H1 (cell line): ENCODE results near the gene CASP4. TPM values are rescaled to one million over a fixed set of nuclear protein-coding genes. Genes with fewer than 3 reads are reported as not detected.

ENCODE experiments used
- CTCF ChIA-PET: fragments of 300-600 bp; sonication (Branson Sonifier 250); formaldehyde crosslinking; loops from one replicate; lab custom pipeline; 2021; ENCODE audit not compliant: partially characterized antibody; lab: Charles Lee
- POLR2A ChIA-PET: fragments of 300-600 bp; sonication (Branson Sonifier 250); formaldehyde crosslinking; loops from one replicate; lab custom pipeline; 2021; ENCODE audit warnings: inconsistent platforms; ENCODE audit not compliant: partially characterized antibody; lab: Charles Lee
- DNase-seq, 2 experiments: peaks; one replicate each; pipeline versions ENCODE4 v3.0.0 to v3.0.0-alpha.2; 2010 to 2022; ENCODE audit warnings: low spot score in 2 of 2, low read depth in 1 of 2, mixed read lengths in 1 of 2
- FAIRE-seq: peaks from 2 replicates; lab custom pipeline; 2011; peaks lifted over from hg19 to GRCh38; lab: Jason Lieb, UNC
- H2AFZ ChIP-seq: 2 replicates; pipeline ENCODE4 v1.8.1; 2012; ENCODE audit warnings: low read length, inconsistent platforms
- H2AK5ac ChIP-seq: 2 replicates; pipeline ENCODE4 v1.6.1; 2013; ENCODE audit warnings: low read depth, low read length
- H2BK120ac ChIP-seq: replicated peaks from 2 replicates; pipeline ENCODE3; 2013; ENCODE audit warnings: low read depth, low read length, inconsistent platforms
- H2BK12ac ChIP-seq: 2 replicates; pipeline ENCODE4 v1.6.1; 2013; ENCODE audit warnings: low read depth, low read length
- H2BK15ac ChIP-seq: 2 replicates; pipeline ENCODE4 v1.6.1; 2013; ENCODE audit warnings: low read length
- H2BK20ac ChIP-seq: 2 replicates; pipeline ENCODE4 v1.6.1; 2013; ENCODE audit warnings: low read length
- H2BK5ac ChIP-seq: 2 replicates; pipeline ENCODE4 v1.6.1; 2013; ENCODE audit warnings: low read depth, low read length
- H3K14ac ChIP-seq: 2 replicates; pipeline ENCODE4 v1.6.1; 2013; ENCODE audit warnings: inconsistent platforms; ENCODE audit not compliant: insufficient read length
- H3K18ac ChIP-seq: 2 replicates; pipeline ENCODE4 v1.6.1; 2013; ENCODE audit warnings: low read length; ENCODE audit errors: extremely low read depth
- H3K23ac ChIP-seq: 2 replicates; pipeline ENCODE4 v1.6.1; 2013; ENCODE audit warnings: inconsistent platforms; ENCODE audit not compliant: insufficient read length
- H3K23me2 ChIP-seq: 2 replicates; pipeline ENCODE4 v1.6.1; 2013; ENCODE audit warnings: low read depth, low read length
- H3K27ac ChIP-seq: 2 replicates; pipeline ENCODE4 v1.6.1; 2011; ENCODE audit warnings: low read depth, low read length, inconsistent platforms
- H3K27me3 ChIP-seq, 4 experiments: replicated peaks in 1 of 4; 1 replicate in 1 of 4; 2 replicates in 3 of 4; pipeline versions ENCODE4 v1.6.1 to v1.8.1; 2011 to 2013; ENCODE audit warnings: low read length in 3 of 4, mild to moderate bottlenecking in 3 of 4, inconsistent platforms in 2 of 4, mixed read lengths in 2 of 4, moderate library complexity in 1 of 4; ENCODE audit not compliant: control insufficient read depth in 3 of 4, insufficient read depth in 3 of 4; ENCODE audit errors: extremely low read depth in 1 of 4
- H3K36me3 ChIP-seq, 4 experiments: 2 replicates each; pipeline versions ENCODE4 v1.6.1 to v1.8.1; 2011 to 2013; ENCODE audit warnings: mild to moderate bottlenecking in 4 of 4, low read length in 3 of 4, moderate library complexity in 2 of 4, control low read depth in 1 of 4, inconsistent platforms in 1 of 4; ENCODE audit not compliant: insufficient read depth in 4 of 4, control insufficient read depth in 2 of 4
- H3K4ac ChIP-seq: replicated peaks from 2 replicates; pipeline ENCODE3; 2013; ENCODE audit warnings: low read length, low read depth, mixed read lengths, inconsistent platforms; ENCODE audit not compliant: insufficient read length
- H3K4me1 ChIP-seq, 4 experiments: replicated peaks in 1 of 4; 1 replicate in 1 of 4; 2 replicates in 3 of 4; pipeline versions ENCODE4 v1.6.1 to v1.8.1; 2011 to 2013; ENCODE audit warnings: low read length in 3 of 4, inconsistent platforms in 2 of 4, mixed read lengths in 1 of 4; ENCODE audit not compliant: insufficient read depth in 4 of 4, control insufficient read depth in 3 of 4
- H3K4me2 ChIP-seq, 2 experiments: 2 replicates each; pipeline versions ENCODE4 v1.6.1 to v1.8.1; 2011 to 2013; ENCODE audit warnings: low read depth in 2 of 2, low read length in 2 of 2, control low read depth in 1 of 2, inconsistent platforms in 1 of 2, mild to moderate bottlenecking in 1 of 2; ENCODE audit not compliant: insufficient read depth in 1 of 2
- H3K4me3 ChIP-seq, 4 experiments: fragments of 200-600, 300-600 bp in 1 of 4; sonication (generic), shearing (Covaris generic), sonication (Bioruptor Twin) in 1 of 4; 2 replicates each; pipeline versions ENCODE4 v1.5.1 to v1.8.1; 2011 to 2016; ENCODE audit warnings: low read length in 4 of 4, low read depth in 3 of 4, control low read depth in 2 of 4, inconsistent platforms in 2 of 4, mild to moderate bottlenecking in 2 of 4, mixed read lengths in 1 of 4, moderate library complexity in 1 of 4; ENCODE audit not compliant: insufficient read depth in 2 of 4; ENCODE audit errors: extremely low read depth in 1 of 4
- H3K56ac ChIP-seq: replicated peaks from 2 replicates; pipeline ENCODE3; 2013; ENCODE audit warnings: low read depth, mild to moderate bottlenecking, mixed read lengths, low read length, inconsistent platforms; ENCODE audit not compliant: insufficient read length
- H3K79me1 ChIP-seq: 2 replicates; pipeline ENCODE4 v1.6.1; 2013; ENCODE audit warnings: low read depth, low read length, control low read depth
- H3K79me2 ChIP-seq, 2 experiments: 2 replicates each; pipeline versions ENCODE4 v1.6.1 to v1.8.1; 2012 to 2013; ENCODE audit warnings: low read length in 2 of 2, mild to moderate bottlenecking in 2 of 2, inconsistent platforms in 1 of 2; ENCODE audit not compliant: insufficient read depth in 2 of 2, control insufficient read depth in 1 of 2
- H3K9ac ChIP-seq, 4 experiments: replicated peaks in 1 of 4; 1 replicate in 1 of 4; 2 replicates in 3 of 4; pipeline versions ENCODE4 v1.6.1 to v1.8.1; 2011 to 2013; ENCODE audit warnings: low read depth in 3 of 4, low read length in 3 of 4, control low read depth in 2 of 4, mild to moderate bottlenecking in 2 of 4, moderate library complexity in 2 of 4, inconsistent platforms in 1 of 4; ENCODE audit errors: extremely low read depth in 1 of 4
- H3K9me3 ChIP-seq, 2 experiments: 2 replicates each; pipeline versions ENCODE4 v1.6.1 to v1.8.1; 2012 to 2013; ENCODE audit warnings: mild to moderate bottlenecking in 2 of 2, moderate library complexity in 2 of 2, control low read depth in 1 of 2, inconsistent platforms in 1 of 2, low read depth in 1 of 2, low read length in 1 of 2, mixed read lengths in 1 of 2; ENCODE audit not compliant: insufficient read depth in 2 of 2
- H4K20me1 ChIP-seq, 2 experiments: replicated peaks in 1 of 2; 2 replicates each; pipeline versions ENCODE3 to v1.8.1; 2011 to 2013; ENCODE audit warnings: inconsistent platforms in 2 of 2, low read length in 2 of 2, mild to moderate bottlenecking in 1 of 2; ENCODE audit not compliant: insufficient read depth in 2 of 2, control insufficient read depth in 1 of 2
- H4K5ac ChIP-seq: 2 replicates; pipeline ENCODE4 v1.6.1; 2013; ENCODE audit warnings: low read length, low read depth, mixed read lengths, inconsistent platforms; ENCODE audit not compliant: insufficient read length
- H4K8ac ChIP-seq: 2 replicates; pipeline ENCODE4 v1.8.0; 2013; ENCODE audit warnings: mild to moderate bottlenecking, moderate library complexity, low read length, inconsistent platforms; ENCODE audit not compliant: insufficient read depth; ENCODE audit errors: extremely low read depth
- H4K91ac ChIP-seq: replicated peaks from 2 replicates; pipeline ENCODE3; 2013; ENCODE audit warnings: low read length, mixed read lengths, inconsistent platforms; ENCODE audit not compliant: insufficient read length
- ASH2L ChIP-seq: fragments of 200-600, 300-600 bp; sonication (generic); IDR thresholded peaks from one replicate; pipeline ENCODE4 v1.7.1; 2017; ENCODE audit warnings: low read length
- CEBPB ChIP-seq: IDR thresholded peaks from 2 replicates; pipeline ENCODE4 v1.6.1; 2012; ENCODE audit warnings: low read depth, low read length
- CTBP2 ChIP-seq: IDR thresholded peaks from 2 replicates; pipeline ENCODE4 v1.7.0; 2011; ENCODE audit warnings: borderline replicate concordance, mild to moderate bottlenecking, moderate library complexity, mixed read lengths, low read length; ENCODE audit not compliant: insufficient read depth, insufficient read length
- EGR1 ChIP-seq: IDR thresholded peaks from 2 replicates; pipeline ENCODE4 v1.6.1; 2011; ENCODE audit warnings: low read depth, low read length, borderline replicate concordance
- KDM1A ChIP-seq: fragments of 200-600, 300-600 bp; sonication (generic); IDR thresholded peaks from 2 replicates; pipeline ENCODE4 v1.7.1; 2016; ENCODE audit warnings: mild to moderate bottlenecking, low read length, borderline replicate concordance
- KDM4A ChIP-seq: IDR thresholded peaks from one replicate; pipeline ENCODE4 v1.7.1; 2012; ENCODE audit warnings: low read depth, mild to moderate bottlenecking, moderate library complexity, low read length, inconsistent platforms; ENCODE audit not compliant: severe bottlenecking
- PHF8 ChIP-seq: fragments of 200-600 bp; sonication (generic); conservative IDR thresholded peaks from 2 replicates; pipeline ENCODE4 v1.7.1; 2012; ENCODE audit warnings: low read depth, mild to moderate bottlenecking, inconsistent platforms, low read length, moderate library complexity
- SIN3A ChIP-seq, 2 experiments: IDR thresholded peaks in 1 of 2; conservative IDR thresholded peaks in 1 of 2; 2 replicates each; pipeline ENCODE4 v1.6.1; 2011 to 2012; ENCODE audit warnings: low read length in 2 of 2, improper control_type of control experiment in 1 of 2, low read depth in 1 of 2, mild to moderate bottlenecking in 1 of 2
- SP2 ChIP-seq: IDR thresholded peaks from 2 replicates; pipeline ENCODE4 v1.6.1; 2012; ENCODE audit warnings: mild to moderate bottlenecking, low read length, inconsistent platforms
- TAF1 ChIP-seq: IDR thresholded peaks from 2 replicates; pipeline ENCODE4 v1.6.1; 2011; ENCODE audit warnings: mild to moderate bottlenecking, low read depth, low read length
- ZNF274 ChIP-seq: IDR thresholded peaks from 2 replicates; pipeline ENCODE4 v1.7.0; 2012; ENCODE audit warnings: low read length, borderline replicate concordance; ENCODE audit errors: extremely low read depth
- whole genome bisulfite sequencing, 2 experiments: shearing (Covaris generic) in 1 of 2; methylation state at CpG; one replicate each; pipeline versions ENCODE4 v1.1.6 to v1.1.7; 2013 to 2015; ENCODE audit warnings: low lambda C conversion rate in 2 of 2, mixed read lengths in 2 of 2, inconsistent platforms in 1 of 2, low coverage in 1 of 2, missing lambda C conversion rate in 1 of 2; ENCODE audit not compliant: insufficient replicate concordance in 2 of 2, insufficient coverage in 1 of 2, insufficient read length in 1 of 2; ENCODE audit errors: extremely low coverage in 1 of 2, missing lambda C conversion rate in 1 of 2; 5-methylcytosine and 5-hydroxymethylcytosine counted together
- polyA plus RNA-seq, 7 experiments: library from polyadenylated mRNA; depleted of rRNA in 3 of 7; stranded (reverse) in 5 of 7; unstranded in 2 of 7; fragments of >200 nt in 5 of 7; fragments of 200-250 nt in 2 of 7; gene quantifications; 1 replicate in 5 of 7; 2 replicates in 1 of 7; 4 replicates in 1 of 7; pipeline versions ENCODE4 v1.2.1 to v1.2.3, GENCODE V29; 2011 to 2013; ENCODE audit warnings: missing spikeins in 2 of 7, mixed read lengths in 2 of 7
- total RNA-seq: library from RNA; stranded (reverse); fragmentation: NEBNext Ultra II Directional; extraction: Animal tissue kit (Norgen Biotek cat#: 25700); gene quantifications from 2 replicates; pipeline ENCODE4 v1.2.1, GENCODE V29; 2021

The CASP4 gene
- total and polyA plus RNA-seq, 2 of the 8 experiments (the other 6 are each of a cell fraction or from before 2014, with no cell fraction given): 0.09 TPM; not detected in 1

DNA sequence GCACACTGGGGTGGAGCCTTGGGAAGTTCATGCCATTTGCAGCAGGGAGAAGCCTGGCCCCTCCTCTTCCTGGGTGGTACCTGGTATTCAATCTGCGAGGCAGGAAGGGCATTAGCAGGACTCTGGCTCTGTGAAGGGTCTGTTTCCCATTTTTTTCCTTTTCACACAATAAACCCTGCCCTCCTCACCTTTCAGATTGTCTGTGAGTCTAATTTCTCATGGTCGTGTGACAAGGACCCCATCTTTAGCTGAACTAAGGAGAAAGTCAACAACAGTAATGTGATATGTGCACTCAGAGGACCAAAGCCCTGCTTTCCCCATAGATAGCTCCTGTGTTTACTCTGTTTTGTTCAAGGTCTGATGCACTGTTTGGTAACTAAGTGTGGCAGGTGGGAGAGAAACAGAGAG lies 26.6 kb upstream of the CASP4 start:
- DNase-seq (no peak), FAIRE-seq (no peak)
- Histone ChIP-seq H3K4ac (no peak overlapping the region), H2AFZ (0 out of 2 replicates have a peak overlapping the region, but pooled peaks have one; percentile 53), H3K36me3 (no peaks in the 10 kb centered on the region), H3K23me2 (0 out of 2 replicates have a peak, but pooled peaks cover 2% of the 10 kb centered on the region), H2BK20ac (no peak overlapping the region), H2BK5ac (no peak overlapping the region), H4K5ac (no peak overlapping the region), H3K4me1 (no peaks in the 10 kb centered on the region), H3K9ac (no peak overlapping the region), H3K79me1 (no peaks in the 10 kb centered on the region), H3K4me2 (no peak overlapping the region), H3K9me3 (no peaks in the 10 kb centered on the region), H3K56ac (no peak overlapping the region), H2BK15ac (no peak overlapping the region), H4K8ac (no peak overlapping the region), H3K23ac (no peak overlapping the region), H3K27me3 (no peaks in the 10 kb centered on the region), H3K14ac (no peak overlapping the region), H2BK120ac (no peak overlapping the region), H4K91ac (no peak overlapping the region), H4K20me1 (no peaks in the 10 kb centered on the region), H3K4me3 (no peak overlapping the region), H3K18ac (no peak overlapping the region), H2AK5ac (no peak overlapping the region), H3K79me2 (no peaks in the 10 kb centered on the region), H2BK12ac (no peak overlapping the region), H3K27ac (no peak overlapping the region)
- WGBS, 2 experiments: 96% methylated on average over 2 of the region's 2 CpGs; no CpG with 5 or more reads in 1 of the 2 experiments
- TF ChIP-seq EGR1 (no peak), CTBP2 (no peak), SIN3A (conservative IDR thresholded peaks at IDR 0.05 in 1 of 2, IDR thresholded peaks at IDR 0.05 in 1 of 2; ENCODE audit: low read depth in 1 of 2, low read length in 2 of 2) (no peak), TAF1 (no peak), CEBPB (no peak), ASH2L (no peak), SP2 (no peak), ZNF274 (no peak), KDM4A (no peak), KDM1A (no peak), PHF8 (no peak)
- CTCF ChIA-PET: interaction anchor here (0.8 to 1.1 kb wide), 2 partner anchors 13 to 48 kb away, joined by 3 read pairs; no protein-coding TSS in a partner anchor
- POLR2A ChIA-PET: no interaction called here
